ENCODE results near the gene RAB7B.

GRCh38 chr1:205932776-205933175 is 70.4 kb downstream of the RAB7B start:
- TF ChIP-seq CTCF (IDR thresholded peaks at IDR 0.05; ENCODE audit: low read depth, low read length) (no peak), MYC (IDR thresholded peaks at IDR 0.05; ENCODE audit: low read depth, low read length) (no peak)

Measured in NB4 (cell line).